HepG2 (cell line): ENCODE measurements around the gene LMNTD1. TPM values are rescaled to one million over a fixed set of nuclear protein-coding genes. Genes with fewer than 3 reads are reported as not detected.

Experiments used
- ATAC-seq: fragments of 200-7000 bp; cut with Tn5 transposase; 3 replicates; pipeline ENCODE4 v1.9.1; 2020; ENCODE audit warnings: mild to moderate bottlenecking, moderate library complexity
- BruUV-seq: library from RNA; stranded (reverse); fragments of 400-500 nt; replicated peaks from 2 replicates; lab custom pipeline; 2021; lab: Mats Ljungman, UMichigan
- CTCF ChIA-PET: fragments of 300-600 bp; formaldehyde crosslinking; extraction: SDS; loops from one replicate; lab custom pipeline; 2021; ENCODE audit warnings: low total read pairs, inconsistent platforms, low intra/inter-chr PET ratio; lab: Yijun Ruan, JAX
- POLR2A ChIA-PET: fragments of 350-600 bp; sonication (Branson Sonifier 250); formaldehyde crosslinking; loops from one replicate; lab custom pipeline; 2020; ENCODE audit warnings: antibody characterized with exemption, inconsistent platforms; lab: Yijun Ruan, JAX
- DNase-seq: peaks from one replicate; pipeline ENCODE4 v3.0.0-alpha.2; 2015; ENCODE audit warnings: low spot score
- FAIRE-seq: peaks from 3 replicates; lab custom pipeline; 2011; peaks lifted over from hg19 to GRCh38; lab: Jason Lieb, UNC
- H2AFZ ChIP-seq: one replicate; pipeline ENCODE4 v1.6.1; 2011; ENCODE audit warnings: low read length, inconsistent platforms
- H3K27ac ChIP-seq: fragments of 300-600 bp; 3 replicates; pipeline ENCODE4 v1.8.0; 2011; ENCODE audit warnings: mixed run types, mild to moderate bottlenecking, mixed read lengths, low read length, inconsistent platforms; ENCODE audit not compliant: insufficient read depth; ENCODE audit errors: extremely low read length
- H3K27me3 ChIP-seq, 2 experiments: fragments of 200-600 bp in 1 of 2; 2 replicates in 1 of 2; 3 replicates in 1 of 2; pipeline versions ENCODE4 v1.6.0 to v1.8.0; 2011; ENCODE audit warnings: low read length in 2 of 2, mild to moderate bottlenecking in 2 of 2, moderate library complexity in 2 of 2, inconsistent platforms in 1 of 2; ENCODE audit not compliant: insufficient read depth in 2 of 2, control insufficient read depth in 1 of 2
- H3K36me3 ChIP-seq, 2 experiments: fragments of 200-600 bp in 1 of 2; replicated peaks in 1 of 2; 2 replicates in 1 of 2; 3 replicates in 1 of 2; pipeline versions ENCODE4 v1.5.1 to v1.8.0; 2011; ENCODE audit warnings: low read length in 2 of 2, inconsistent platforms in 1 of 2; ENCODE audit not compliant: insufficient read depth in 2 of 2, control insufficient read depth in 1 of 2
- H3K4me1 ChIP-seq: 2 replicates; pipeline ENCODE4 v1.5.1; 2012; ENCODE audit warnings: low read length, inconsistent platforms; ENCODE audit not compliant: insufficient read depth
- H3K4me2 ChIP-seq: 2 replicates; pipeline ENCODE4 v1.6.0; 2011; ENCODE audit warnings: low read depth, low read length, inconsistent platforms
- H3K4me3 ChIP-seq, 3 experiments: fragments of 200-600 bp in 1 of 3; sonication (generic), shearing (Covaris generic) in 1 of 3; replicated peaks in 1 of 3; 2 replicates each; pipeline ENCODE4 v1.5.1; 2011 to 2016; ENCODE audit warnings: low read length in 3 of 3, inconsistent platforms in 2 of 3, low read depth in 2 of 3, mild to moderate bottlenecking in 2 of 3, control low read depth in 1 of 3, mixed read lengths in 1 of 3; ENCODE audit not compliant: insufficient read depth in 1 of 3
- H3K79me2 ChIP-seq: one replicate; pipeline ENCODE4 v1.6.1; 2011; ENCODE audit warnings: low read length, inconsistent platforms; ENCODE audit not compliant: insufficient read depth
- H3K9ac ChIP-seq: 2 replicates; pipeline ENCODE4 v1.6.0; 2011; ENCODE audit warnings: mild to moderate bottlenecking, low read depth, low read length, inconsistent platforms; ENCODE audit not compliant: insufficient read depth
- H3K9me3 ChIP-seq: 2 replicates; pipeline ENCODE4 v1.5.1; 2012; ENCODE audit warnings: mild to moderate bottlenecking, low read length
- H4K20me1 ChIP-seq: 2 replicates; pipeline ENCODE4 v1.6.0; 2011; ENCODE audit warnings: inconsistent platforms, mild to moderate bottlenecking, low read length, moderate library complexity; ENCODE audit not compliant: insufficient read depth
- GLI4 ChIP-seq: sonication (generic); formaldehyde crosslinking; IDR thresholded peaks from 2 replicates; pipeline ENCODE4 v1.5.1; 2020; ENCODE audit warnings: missing genetic modification reagents, mild to moderate bottlenecking, moderate library complexity, borderline replicate concordance
- HMG20A ChIP-seq: IDR thresholded peaks from 2 replicates; pipeline ENCODE4 v1.6.1; 2016; ENCODE audit warnings: borderline replicate concordance
- HOXA5 ChIP-seq: sonication (generic); formaldehyde crosslinking; IDR thresholded peaks from 2 replicates; pipeline ENCODE4 v1.4.0; 2020; ENCODE audit warnings: missing genetic modification reagents
- MED8 ChIP-seq: sonication (generic); formaldehyde crosslinking; IDR thresholded peaks from 2 replicates; pipeline ENCODE4 v1.8.1; 2023; ENCODE audit warnings: mild to moderate bottlenecking, missing genetic modification reagents; ENCODE audit not compliant: insufficient replicate concordance
- SMAD3 ChIP-seq: sonication (generic); formaldehyde crosslinking; IDR thresholded peaks from 2 replicates; pipeline ENCODE4 v1.4.0; 2020; ENCODE audit warnings: missing genetic modification reagents
- STAG1 ChIP-seq: sonication (generic); formaldehyde crosslinking; IDR thresholded peaks from 2 replicates; pipeline ENCODE4 v1.4.0; 2020; ENCODE audit warnings: missing genetic modification reagents
- TEAD3 ChIP-seq: optimal IDR thresholded peaks from 2 replicates; pipeline ENCODE3; 2016; ENCODE audit warnings: borderline replicate concordance
- ZFAT ChIP-seq: sonication (generic); formaldehyde crosslinking; conservative IDR thresholded peaks from 2 replicates; pipeline ENCODE4 v1.8.1; 2023; ENCODE audit warnings: missing genetic modification reagents, inconsistent platforms
- ZNF136 ChIP-seq: sonication (generic); formaldehyde crosslinking; IDR thresholded peaks from 2 replicates; pipeline ENCODE4 v1.8.1; 2022; ENCODE audit warnings: low read depth, mild to moderate bottlenecking, moderate library complexity, missing genetic modification reagents
- ZNF230 ChIP-seq: sonication (generic); formaldehyde crosslinking; IDR thresholded peaks from 2 replicates; pipeline ENCODE4 v1.4.0; 2020; ENCODE audit warnings: mild to moderate bottlenecking, missing genetic modification reagents
- ZSCAN29 ChIP-seq: sonication (generic); formaldehyde crosslinking; conservative IDR thresholded peaks from 2 replicates; pipeline ENCODE4 v1.4.0; 2020; ENCODE audit warnings: mild to moderate bottlenecking, missing genetic modification reagents
- WGBS: methylation state at CpG from one replicate; pipeline ENCODE4 v1.1.6; 2017; ENCODE audit warnings: low lambda C conversion rate; 5-methylcytosine and 5-hydroxymethylcytosine counted together
- in situ Hi-C: cut with HindIII; loops from 2 replicates; pipeline ENCODE4 v1.10.0; 2017; ENCODE audit warnings: low pct_unique_long_range_greater_than_20kb; ENCODE audit not compliant: extremely low pct_ligation_motif_present
- intact Hi-C: fragments of 100-400 bp; cut with micrococcal nuclease; formaldehyde crosslinking; loops from one replicate; pipeline ENCODE4 v1.10.0; 2022; ENCODE audit not compliant: unreplicated experiment
- polyA plus RNA-seq, 8 experiments: library from polyadenylated mRNA; depleted of rRNA in 3 of 8; stranded (reverse) in 7 of 8; unstranded in 1 of 8; fragments of >200 nt; fragmentation: Illumina TruSeq in 4 of 8; extraction: Trizol in 4 of 8; gene quantifications; 2 replicates each; pipeline versions ENCODE4 v1.2.1 to v1.2.3, GENCODE V29; 2011 to 2016; ENCODE audit warnings: low read depth in 4 of 8, missing spikeins in 1 of 8, mixed read lengths in 1 of 8; ENCODE audit not compliant: insufficient read depth in 1 of 8
- total RNA-seq, 5 experiments: library from RNA; depleted of rRNA; stranded (reverse); fragments of >200 nt; fragmentation: Illumina TruSeq; extraction: Trizol; gene quantifications; 2 replicates each; pipeline ENCODE4 v1.2.3, GENCODE V29; 2016; ENCODE audit warnings: low read depth in 1 of 5
- TF ChIP-seq, protein P1 (sequence below): IDR thresholded peaks from 2 replicates; pipeline ENCODE4 v1.6.1; 2016; ENCODE audit warnings: low read depth, borderline replicate concordance
- TF ChIP-seq, protein P2 (sequence below): sonication (generic); formaldehyde crosslinking; IDR thresholded peaks from 2 replicates; pipeline ENCODE4 v1.8.0; 2022; ENCODE audit warnings: missing genetic modification reagents, low read depth, mild to moderate bottlenecking, borderline replicate concordance
- TF ChIP-seq, protein P3 (sequence below): sonication (generic); formaldehyde crosslinking; IDR thresholded peaks from 2 replicates; pipeline ENCODE4 v1.5.0; 2020; ENCODE audit warnings: mild to moderate bottlenecking, missing genetic modification reagents, moderate library complexity

Gene LMNTD1
- total and polyA plus RNA-seq, 2 of the 13 experiments (the other 11 are each of a cell fraction or from before 2014, with no cell fraction given) = not detected

DNA sequence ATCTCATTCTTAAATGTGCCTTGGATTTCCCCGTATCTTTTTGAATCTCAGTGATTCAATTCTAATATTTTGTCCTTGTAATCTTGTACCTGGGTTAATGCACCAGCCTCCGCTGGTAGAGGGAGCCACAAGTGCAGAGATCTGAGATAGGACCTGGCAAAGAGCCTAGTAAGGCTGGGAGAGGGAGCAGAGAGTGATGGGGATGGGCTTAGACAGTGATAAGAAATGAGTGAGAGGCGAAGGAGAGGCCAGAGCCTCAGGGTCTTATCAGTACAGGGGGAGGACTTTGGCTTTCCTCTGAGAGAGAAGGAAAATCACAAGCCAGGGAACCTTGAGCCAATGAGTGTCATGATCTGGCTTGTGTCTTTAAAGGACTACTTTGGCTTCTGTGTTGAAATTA lies 30.5 kb upstream of the LMNTD1 start:
- in situ Hi-C loops = no loop called here
- no peak for FAIRE-seq
- H3K27ac ChIP-seq = no peak overlapping the region
- no TSS peak for BruUV-seq
- no peaks in the 10 kb centered on the region for H3K27me3 ChIP-seq
- no peak for TF ChIP-seq ZSCAN29 (CRISPR knock-in tag)
- TF ChIP-seq, protein P1, sequence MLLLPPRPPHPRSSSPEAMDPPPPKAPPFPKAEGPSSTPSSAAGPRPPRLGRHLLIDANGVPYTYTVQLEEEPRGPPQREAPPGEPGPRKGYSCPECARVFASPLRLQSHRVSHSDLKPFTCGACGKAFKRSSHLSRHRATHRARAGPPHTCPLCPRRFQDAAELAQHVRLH = no peak
- no peak for TF ChIP-seq TEAD3 (CRISPR knock-in tag)
- TF ChIP-seq MED8 (CRISPR knock-in tag) = no peak
- TF ChIP-seq, protein P2, sequence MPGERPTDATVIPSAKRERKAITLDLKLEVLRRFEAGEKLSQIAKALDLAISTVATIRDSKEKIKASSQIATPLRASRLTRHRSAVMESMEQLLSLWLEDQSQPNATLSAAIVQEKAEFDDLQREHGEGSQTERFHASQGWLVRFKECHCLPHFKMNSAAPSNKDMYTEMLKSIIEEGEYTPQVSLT (CRISPR knock-in tag) = no peak
- no peak for TF ChIP-seq ZNF230
- peak; percentile 29; the same call in 1 of the 2 replicates for TF ChIP-seq STAG1 (CRISPR knock-in tag)
- no peak for TF ChIP-seq ZFAT (CRISPR knock-in tag)
- no peak for TF ChIP-seq SMAD3 (CRISPR knock-in tag)
- TF ChIP-seq ZNF136 (CRISPR knock-in tag) = no peak
- no peak for TF ChIP-seq GLI4 (CRISPR knock-in tag)
- no peak for TF ChIP-seq HOXA5
- TF ChIP-seq, protein P3, sequence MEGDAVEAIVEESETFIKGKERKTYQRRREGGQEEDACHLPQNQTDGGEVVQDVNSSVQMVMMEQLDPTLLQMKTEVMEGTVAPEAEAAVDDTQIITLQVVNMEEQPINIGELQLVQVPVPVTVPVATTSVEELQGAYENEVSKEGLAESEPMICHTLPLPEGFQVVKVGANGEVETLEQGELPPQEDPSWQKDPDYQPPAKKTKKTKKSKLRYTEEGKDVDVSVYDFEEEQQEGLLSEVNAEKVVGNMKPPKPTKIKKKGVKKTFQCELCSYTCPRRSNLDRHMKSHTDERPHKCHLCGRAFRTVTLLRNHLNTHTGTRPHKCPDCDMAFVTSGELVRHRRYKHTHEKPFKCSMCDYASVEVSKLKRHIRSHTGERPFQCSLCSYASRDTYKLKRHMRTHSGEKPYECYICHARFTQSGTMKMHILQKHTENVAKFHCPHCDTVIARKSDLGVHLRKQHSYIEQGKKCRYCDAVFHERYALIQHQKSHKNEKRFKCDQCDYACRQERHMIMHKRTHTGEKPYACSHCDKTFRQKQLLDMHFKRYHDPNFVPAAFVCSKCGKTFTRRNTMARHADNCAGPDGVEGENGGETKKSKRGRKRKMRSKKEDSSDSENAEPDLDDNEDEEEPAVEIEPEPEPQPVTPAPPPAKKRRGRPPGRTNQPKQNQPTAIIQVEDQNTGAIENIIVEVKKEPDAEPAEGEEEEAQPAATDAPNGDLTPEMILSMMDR (CRISPR knock-in tag) = 0 out of 2 replicates have a peak, but pooled peaks have one; percentile 12
- TF ChIP-seq HMG20A (CRISPR knock-in tag) = no peak
- TF ChIP-seq, all 625 proteins: peak for 2
- H3K4me2 ChIP-seq = no peak overlapping the region
- H3K4me3 ChIP-seq = no peak overlapping the region
- H3K4me1 ChIP-seq = no peaks in the 10 kb centered on the region
- no peak for DNase-seq
- no peak overlapping the region for H3K9ac ChIP-seq
- ATAC-seq = peak; percentile 41; the same call in 1 of the 3 replicates
- WGBS = 6% methylated on average over 3 of the region's 3 CpGs
- H4K20me1 ChIP-seq = no peaks in the 10 kb centered on the region
- no peak overlapping the region for H2AFZ ChIP-seq
- H3K36me3 ChIP-seq = no peaks in the 10 kb centered on the region
- H3K9me3 ChIP-seq = no peaks in the 10 kb centered on the region
- intact Hi-C loops = no loop called here
- ChIA-PET POLR2A (no interaction called here), CTCF (no interaction called here)
- H3K79me2 ChIP-seq = no peaks in the 10 kb centered on the region
